HepG2 (cell line): ENCODE data around the gene IGFBP6. TPM values are rescaled to one million over a fixed set of nuclear protein-coding genes. Genes with fewer than 3 reads are reported as not detected.
A peak's percentile ranks its signal among the peaks of the same experiment; 100 is the strongest.

Experiments
- BCL6 ChIP-seq: IDR thresholded peaks from 2 replicates; pipeline ENCODE4 v1.6.1; 2016; ENCODE audit warnings: missing genetic modification reagents, missing compliant biosample characterization
- FOXA1 ChIP-seq, 2 experiments: fragments of 450-650 bp in 1 of 2; sonication (generic) in 1 of 2; formaldehyde crosslinking in 1 of 2; IDR thresholded peaks; 2 replicates each; pipeline versions ENCODE4 v1.4.0 to v1.6.1; 2016 to 2020; ENCODE audit warnings: missing genetic modification reagents in 1 of 2
- HDAC2 ChIP-seq: sonication (generic); formaldehyde crosslinking; IDR thresholded peaks from 2 replicates; pipeline ENCODE4 v1.4.0; 2020; ENCODE audit warnings: missing genetic modification reagents
- MXI1 ChIP-seq: IDR thresholded peaks from 3 replicates; pipeline ENCODE4 v1.6.1; 2012; ENCODE audit warnings: low read depth, low read length, inconsistent platforms, borderline replicate concordance
- RARA ChIP-seq: IDR thresholded peaks from 2 replicates; pipeline ENCODE4 v1.6.1; 2016; ENCODE audit warnings: missing genetic modification reagents, missing compliant biosample characterization
- RBFOX2 ChIP-seq: fragments of 200-400 bp; formaldehyde crosslinking; IDR thresholded peaks from 2 replicates; pipeline ENCODE4 v1.6.1; 2017; ENCODE audit warnings: low read depth, mild to moderate bottlenecking, low read length
- THYN1 ChIP-seq: sonication (generic); formaldehyde crosslinking; IDR thresholded peaks from 2 replicates; pipeline ENCODE4 v1.8.1; 2023; ENCODE audit warnings: low read depth, mild to moderate bottlenecking, moderate library complexity, missing genetic modification reagents, borderline replicate concordance
- ZFP36L2 ChIP-seq: sonication (generic); formaldehyde crosslinking; IDR thresholded peaks from 2 replicates; pipeline ENCODE4 v1.4.0; 2020; ENCODE audit warnings: missing genetic modification reagents
- ZNF160 ChIP-seq: sonication (generic); formaldehyde crosslinking; IDR thresholded peaks from 2 replicates; pipeline ENCODE4 v1.8.0; 2022; ENCODE audit warnings: mild to moderate bottlenecking, inconsistent platforms, missing genetic modification reagents
- ZNF263 ChIP-seq: sonication (generic); formaldehyde crosslinking; IDR thresholded peaks from 2 replicates; pipeline ENCODE4 v1.4.0; 2020; ENCODE audit warnings: missing genetic modification reagents
- ZNF33A ChIP-seq: sonication (generic); formaldehyde crosslinking; IDR thresholded peaks from 2 replicates; pipeline ENCODE4 v1.5.1; 2020; ENCODE audit warnings: missing genetic modification reagents, mild to moderate bottlenecking, moderate library complexity, borderline replicate concordance
- ZNF543 ChIP-seq: sonication (generic); formaldehyde crosslinking; IDR thresholded peaks from 2 replicates; pipeline ENCODE4 v1.4.0; 2020; ENCODE audit warnings: mild to moderate bottlenecking, missing genetic modification reagents
- ZNF563 ChIP-seq: sonication (generic); formaldehyde crosslinking; IDR thresholded peaks from 2 replicates; pipeline ENCODE4 v1.8.0; 2022; ENCODE audit warnings: mild to moderate bottlenecking, moderate library complexity, missing genetic modification reagents
- ZNF878 ChIP-seq: sonication (generic); formaldehyde crosslinking; IDR thresholded peaks from 2 replicates; pipeline ENCODE4 v1.8.1; 2023; ENCODE audit warnings: mild to moderate bottlenecking, missing genetic modification reagents, moderate library complexity
- polyA plus RNA-seq, 8 experiments: library from polyadenylated mRNA; depleted of rRNA in 3 of 8; stranded (reverse) in 7 of 8; unstranded in 1 of 8; fragments of >200 nt; fragmentation: Illumina TruSeq in 4 of 8; extraction: Trizol in 4 of 8; gene quantifications; 2 replicates each; pipeline versions ENCODE4 v1.2.1 to v1.2.3, GENCODE V29; 2011 to 2016; ENCODE audit warnings: low read depth in 4 of 8, missing spikeins in 1 of 8, mixed read lengths in 1 of 8; ENCODE audit not compliant: insufficient read depth in 1 of 8
- total RNA-seq, 5 experiments: library from RNA; depleted of rRNA; stranded (reverse); fragments of >200 nt; fragmentation: Illumina TruSeq; extraction: Trizol; gene quantifications; 2 replicates each; pipeline ENCODE4 v1.2.3, GENCODE V29; 2016; ENCODE audit warnings: low read depth in 1 of 5
- TF ChIP-seq, protein P1 (sequence below): sonication (generic); formaldehyde crosslinking; IDR thresholded peaks from 2 replicates; pipeline ENCODE4 v1.4.0; 2020; ENCODE audit warnings: low read depth, missing genetic modification reagents
- TF ChIP-seq, protein P2 (sequence below): sonication (generic); formaldehyde crosslinking; conservative IDR thresholded peaks from 2 replicates; pipeline ENCODE4 v1.4.0; 2020; ENCODE audit warnings: missing genetic modification reagents
- TF ChIP-seq, protein P3 (sequence below): sonication (generic); formaldehyde crosslinking; IDR thresholded peaks from 2 replicates; pipeline ENCODE4 v1.8.1; 2023; ENCODE audit warnings: mild to moderate bottlenecking, moderate library complexity, missing genetic modification reagents
- TF ChIP-seq, protein P4 (sequence below): sonication (generic); formaldehyde crosslinking; IDR thresholded peaks from 2 replicates; pipeline ENCODE4 v1.4.0; 2020; ENCODE audit warnings: missing genetic modification reagents

Gene IGFBP6
- total and polyA plus RNA-seq, 2 of the 13 experiments (the other 11 are each of a cell fraction or from before 2014, with no cell fraction given) = 3.9 to 25.2 TPM

DNA sequence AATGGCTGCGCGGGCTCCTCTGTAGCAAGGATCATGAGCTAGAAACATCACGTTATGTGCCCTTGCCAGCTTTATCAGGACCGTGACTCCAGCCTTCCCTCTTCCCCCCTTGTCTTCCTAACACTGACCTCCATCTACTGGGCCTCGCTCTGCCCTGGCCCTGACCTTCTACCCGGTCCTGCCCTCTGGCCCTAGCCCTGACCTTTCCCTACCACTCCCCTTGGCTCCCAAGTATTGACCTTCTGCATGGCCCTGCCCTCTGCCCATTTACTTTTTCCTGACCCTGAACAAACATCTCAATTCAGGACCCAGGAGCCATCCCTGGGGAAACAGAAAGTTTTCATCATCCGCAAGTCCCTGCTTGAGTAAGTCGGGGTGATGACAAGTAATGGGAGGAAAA, 7.8 kb downstream of the IGFBP6 start (continued):
- TF ChIP-seq ZFP36L2 (CRISPR knock-in tag) = no peak
- TF ChIP-seq BCL6 (CRISPR knock-in tag) = peak; percentile 44; the same call in 1 of the 2 replicates
- peak; percentile 14; the same call in 1 of the 2 replicates for TF ChIP-seq RBFOX2
- TF ChIP-seq ZNF33A (CRISPR knock-in tag) = no peak
- no peak for TF ChIP-seq MXI1
- TF ChIP-seq HDAC2 = no peak
- no peak for TF ChIP-seq ZNF543 (CRISPR knock-in tag)
- TF ChIP-seq ZNF263 (CRISPR knock-in tag) = no peak
- TF ChIP-seq, protein P1, sequence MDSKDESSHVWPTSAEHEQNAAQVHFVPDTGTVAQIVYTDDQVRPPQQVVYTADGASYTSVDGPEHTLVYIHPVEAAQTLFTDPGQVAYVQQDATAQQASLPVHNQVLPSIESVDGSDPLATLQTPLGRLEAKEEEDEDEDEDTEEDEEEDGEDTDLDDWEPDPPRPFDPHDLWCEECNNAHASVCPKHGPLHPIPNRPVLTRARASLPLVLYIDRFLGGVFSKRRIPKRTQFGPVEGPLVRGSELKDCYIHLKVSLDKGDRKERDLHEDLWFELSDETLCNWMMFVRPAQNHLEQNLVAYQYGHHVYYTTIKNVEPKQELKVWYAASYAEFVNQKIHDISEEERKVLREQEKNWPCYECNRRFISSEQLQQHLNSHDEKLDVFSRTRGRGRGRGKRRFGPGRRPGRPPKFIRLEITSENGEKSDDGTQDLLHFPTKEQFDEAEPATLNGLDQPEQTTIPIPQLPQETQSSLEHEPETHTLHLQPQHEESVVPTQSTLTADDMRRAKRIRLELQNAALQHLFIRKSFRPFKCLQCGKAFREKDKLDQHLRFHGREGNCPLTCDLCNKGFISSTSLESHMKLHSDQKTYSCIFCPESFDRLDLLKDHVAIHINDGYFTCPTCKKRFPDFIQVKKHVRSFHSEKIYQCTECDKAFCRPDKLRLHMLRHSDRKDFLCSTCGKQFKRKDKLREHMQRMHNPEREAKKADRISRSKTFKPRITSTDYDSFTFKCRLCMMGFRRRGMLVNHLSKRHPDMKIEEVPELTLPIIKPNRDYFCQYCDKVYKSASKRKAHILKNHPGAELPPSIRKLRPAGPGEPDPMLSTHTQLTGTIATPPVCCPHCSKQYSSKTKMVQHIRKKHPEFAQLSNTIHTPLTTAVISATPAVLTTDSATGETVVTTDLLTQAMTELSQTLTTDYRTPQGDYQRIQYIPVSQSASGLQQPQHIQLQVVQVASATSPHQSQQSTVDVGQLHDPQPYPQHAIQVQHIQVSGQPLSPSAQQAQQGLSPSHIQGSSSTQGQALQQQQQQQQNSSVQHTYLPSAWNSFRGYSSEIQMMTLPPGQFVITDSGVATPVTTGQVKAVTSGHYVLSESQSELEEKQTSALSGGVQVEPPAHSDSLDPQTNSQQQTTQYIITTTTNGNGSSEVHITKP (CRISPR knock-in tag) = no peak
- TF ChIP-seq ZNF563 = no peak
- TF ChIP-seq, protein P2, sequence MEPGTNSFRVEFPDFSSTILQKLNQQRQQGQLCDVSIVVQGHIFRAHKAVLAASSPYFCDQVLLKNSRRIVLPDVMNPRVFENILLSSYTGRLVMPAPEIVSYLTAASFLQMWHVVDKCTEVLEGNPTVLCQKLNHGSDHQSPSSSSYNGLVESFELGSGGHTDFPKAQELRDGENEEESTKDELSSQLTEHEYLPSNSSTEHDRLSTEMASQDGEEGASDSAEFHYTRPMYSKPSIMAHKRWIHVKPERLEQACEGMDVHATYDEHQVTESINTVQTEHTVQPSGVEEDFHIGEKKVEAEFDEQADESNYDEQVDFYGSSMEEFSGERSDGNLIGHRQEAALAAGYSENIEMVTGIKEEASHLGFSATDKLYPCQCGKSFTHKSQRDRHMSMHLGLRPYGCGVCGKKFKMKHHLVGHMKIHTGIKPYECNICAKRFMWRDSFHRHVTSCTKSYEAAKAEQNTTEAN (CRISPR knock-in tag) = no peak
- TF ChIP-seq THYN1 (CRISPR knock-in tag) = no peak
- TF ChIP-seq RARA (CRISPR knock-in tag) = peak; percentile 96
- no peak for TF ChIP-seq ZNF878 (CRISPR knock-in tag)
- TF ChIP-seq ZNF160 (CRISPR knock-in tag) = no peak
- no peak for TF ChIP-seq FOXA1 (IDR thresholded peaks at IDR 0.05)
- TF ChIP-seq FOXA1 (CRISPR knock-in tag; IDR thresholded peaks at IDR 0.05) = 0 out of 2 replicates have a peak, but pooled peaks have one; percentile 7
- TF ChIP-seq, protein P3, sequence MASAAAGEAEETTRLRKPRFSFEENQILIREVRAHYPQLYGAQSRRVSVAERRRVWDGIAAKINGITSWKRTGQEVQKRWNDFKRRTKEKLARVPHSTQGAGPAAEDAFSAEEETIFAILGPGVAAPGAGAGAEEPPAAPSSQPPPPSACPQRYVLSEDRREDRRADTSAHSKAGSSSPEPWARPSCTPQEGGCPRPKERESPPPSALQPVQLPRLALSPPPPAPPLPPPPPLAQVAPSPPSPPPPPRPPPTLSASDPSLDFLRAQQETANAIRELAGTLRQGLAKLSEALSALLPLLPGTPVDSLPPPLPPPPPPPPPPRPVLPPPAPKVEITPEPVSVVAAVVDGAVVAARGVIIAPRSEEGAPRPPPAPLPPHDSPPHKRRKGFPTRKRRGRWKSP = no peak
- TF ChIP-seq, protein P4, sequence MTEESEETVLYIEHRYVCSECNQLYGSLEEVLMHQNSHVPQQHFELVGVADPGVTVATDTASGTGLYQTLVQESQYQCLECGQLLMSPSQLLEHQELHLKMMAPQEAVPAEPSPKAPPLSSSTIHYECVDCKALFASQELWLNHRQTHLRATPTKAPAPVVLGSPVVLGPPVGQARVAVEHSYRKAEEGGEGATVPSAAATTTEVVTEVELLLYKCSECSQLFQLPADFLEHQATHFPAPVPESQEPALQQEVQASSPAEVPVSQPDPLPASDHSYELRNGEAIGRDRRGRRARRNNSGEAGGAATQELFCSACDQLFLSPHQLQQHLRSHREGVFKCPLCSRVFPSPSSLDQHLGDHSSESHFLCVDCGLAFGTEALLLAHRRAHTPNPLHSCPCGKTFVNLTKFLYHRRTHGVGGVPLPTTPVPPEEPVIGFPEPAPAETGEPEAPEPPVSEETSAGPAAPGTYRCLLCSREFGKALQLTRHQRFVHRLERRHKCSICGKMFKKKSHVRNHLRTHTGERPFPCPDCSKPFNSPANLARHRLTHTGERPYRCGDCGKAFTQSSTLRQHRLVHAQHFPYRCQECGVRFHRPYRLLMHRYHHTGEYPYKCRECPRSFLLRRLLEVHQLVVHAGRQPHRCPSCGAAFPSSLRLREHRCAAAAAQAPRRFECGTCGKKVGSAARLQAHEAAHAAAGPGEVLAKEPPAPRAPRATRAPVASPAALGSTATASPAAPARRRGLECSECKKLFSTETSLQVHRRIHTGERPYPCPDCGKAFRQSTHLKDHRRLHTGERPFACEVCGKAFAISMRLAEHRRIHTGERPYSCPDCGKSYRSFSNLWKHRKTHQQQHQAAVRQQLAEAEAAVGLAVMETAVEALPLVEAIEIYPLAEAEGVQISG = peak; percentile 39; the same call in 1 of the 2 replicates
